Breast epithelium (tissue), 3 donors: ENCODE data around the gene SOX11.

Source experiments
- CTCF ChIP-seq, 3 donors: fragments of 450-650 bp; IDR thresholded peaks; one replicate each; pipeline ENCODE4 v1.5.1; 2016 to 2017; ENCODE audit warnings: antibody characterized with exemption in 3 of 3, mild to moderate bottlenecking in 3 of 3, moderate library complexity in 3 of 3
- POLR2A ChIP-seq: fragments of 450-650 bp; IDR thresholded peaks from one replicate; pipeline ENCODE4 v1.6.1; 2016; ENCODE audit warnings: antibody characterized with exemption, mild to moderate bottlenecking, moderate library complexity

- TF ChIP-seq CTCF (IDR thresholded peaks at IDR 0.05) (no peak), POLR2A (no peak)
Observed at GRCh38 chr2:5748391-5748790, 56.2 kb downstream of the SOX11 start.
